ENCODE results near the gene EYA4.

The EYA4 gene

DNA sequence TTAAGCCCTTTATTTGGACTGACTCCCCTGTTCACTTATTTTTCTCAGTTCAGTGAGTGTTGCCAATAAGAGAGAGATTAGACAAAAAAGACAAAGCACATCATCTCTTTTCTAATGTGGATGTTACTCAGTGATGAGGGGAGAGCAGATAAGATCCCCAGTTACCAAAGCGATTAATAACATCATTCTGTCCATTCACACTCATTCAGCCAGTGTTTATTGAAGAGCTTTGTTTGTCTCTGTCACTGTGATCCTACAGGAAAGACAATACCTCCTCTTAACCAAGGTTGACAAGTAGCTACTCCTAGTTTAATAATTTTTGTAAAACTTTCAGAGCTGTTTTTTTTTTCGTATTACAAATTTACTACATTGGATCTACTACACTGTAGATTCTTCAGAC, 163.0 kb downstream of the EYA4 start:
- TF ChIP-seq, protein P1, sequence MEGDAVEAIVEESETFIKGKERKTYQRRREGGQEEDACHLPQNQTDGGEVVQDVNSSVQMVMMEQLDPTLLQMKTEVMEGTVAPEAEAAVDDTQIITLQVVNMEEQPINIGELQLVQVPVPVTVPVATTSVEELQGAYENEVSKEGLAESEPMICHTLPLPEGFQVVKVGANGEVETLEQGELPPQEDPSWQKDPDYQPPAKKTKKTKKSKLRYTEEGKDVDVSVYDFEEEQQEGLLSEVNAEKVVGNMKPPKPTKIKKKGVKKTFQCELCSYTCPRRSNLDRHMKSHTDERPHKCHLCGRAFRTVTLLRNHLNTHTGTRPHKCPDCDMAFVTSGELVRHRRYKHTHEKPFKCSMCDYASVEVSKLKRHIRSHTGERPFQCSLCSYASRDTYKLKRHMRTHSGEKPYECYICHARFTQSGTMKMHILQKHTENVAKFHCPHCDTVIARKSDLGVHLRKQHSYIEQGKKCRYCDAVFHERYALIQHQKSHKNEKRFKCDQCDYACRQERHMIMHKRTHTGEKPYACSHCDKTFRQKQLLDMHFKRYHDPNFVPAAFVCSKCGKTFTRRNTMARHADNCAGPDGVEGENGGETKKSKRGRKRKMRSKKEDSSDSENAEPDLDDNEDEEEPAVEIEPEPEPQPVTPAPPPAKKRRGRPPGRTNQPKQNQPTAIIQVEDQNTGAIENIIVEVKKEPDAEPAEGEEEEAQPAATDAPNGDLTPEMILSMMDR (IDR thresholded peaks at IDR 0.05; ENCODE audit: low read depth, low read length) = no peak

DNA sequence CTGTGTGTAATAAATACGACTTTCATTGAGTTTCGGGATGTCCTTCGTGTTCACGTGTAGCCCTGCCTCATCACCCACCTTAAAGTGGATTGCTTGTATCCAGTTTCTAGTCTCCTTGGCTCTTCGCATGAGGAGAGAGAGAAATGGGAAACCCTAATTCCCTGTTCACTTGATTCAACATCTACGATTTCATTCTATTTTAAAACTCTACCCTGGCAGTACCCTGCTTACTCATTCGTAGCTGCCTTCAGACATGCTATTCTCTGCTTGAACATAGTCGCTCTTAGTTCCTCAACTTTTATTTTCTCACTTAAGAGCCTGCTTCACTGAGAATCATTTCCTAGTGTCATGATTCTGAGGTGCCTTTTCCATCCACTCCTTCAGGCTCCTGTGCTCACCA, 163.6 kb downstream of the EYA4 start:
- TF ChIP-seq, protein P1 (IDR thresholded peaks at IDR 0.05; ENCODE audit: low read depth, low read length) = no peak
- no peak overlapping the region for H3K4me3 ChIP-seq (ENCODE audit: low read depth, low read length)

More for the DNA sequence above, 163.0 kb downstream of the EYA4 start:
- no peak overlapping the region for H3K4me3 ChIP-seq (ENCODE audit: low read depth, low read length)

DNA sequence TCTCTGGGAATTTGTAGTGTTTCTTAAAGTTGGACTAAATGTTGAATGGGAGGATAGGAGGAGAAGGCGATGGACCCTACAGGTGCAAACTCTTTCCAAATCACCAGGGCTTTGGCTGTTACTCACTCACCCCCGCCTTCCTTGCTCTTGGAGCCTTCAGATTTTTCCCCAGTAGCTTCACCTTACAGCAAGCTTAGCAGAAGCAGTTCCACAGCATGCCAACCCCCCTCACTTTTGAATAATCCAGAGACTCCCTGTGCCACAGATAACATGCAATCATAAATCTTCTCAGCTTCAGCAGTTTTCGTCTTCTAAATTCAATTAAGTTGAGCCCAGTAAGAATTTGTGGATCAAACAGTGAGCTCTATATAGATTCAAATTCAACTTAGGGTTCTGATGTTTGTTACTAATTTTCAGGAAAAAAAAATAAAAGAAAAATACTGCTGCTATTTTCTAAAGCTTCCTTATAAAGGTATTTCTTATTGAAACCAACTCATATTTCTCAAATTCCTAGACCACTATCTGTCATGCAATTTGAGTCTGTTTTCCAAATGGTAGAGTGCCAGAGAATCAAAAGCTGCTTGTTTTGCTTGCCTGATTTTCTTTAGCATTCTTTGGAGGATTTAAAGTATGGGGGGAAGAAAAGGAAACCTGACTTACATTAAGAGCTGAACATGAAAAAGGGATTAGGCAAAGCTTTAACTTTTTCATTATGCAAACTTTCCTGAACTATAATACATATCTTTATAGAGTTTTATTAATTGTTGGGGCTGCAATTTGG, 166.4 kb downstream of the EYA4 start:
- no peak overlapping the region for H3K4me3 ChIP-seq (ENCODE audit: low read depth, low read length)
- TF ChIP-seq, protein P1 (IDR thresholded peaks at IDR 0.05; ENCODE audit: low read depth, low read length) = no peak

DNA sequence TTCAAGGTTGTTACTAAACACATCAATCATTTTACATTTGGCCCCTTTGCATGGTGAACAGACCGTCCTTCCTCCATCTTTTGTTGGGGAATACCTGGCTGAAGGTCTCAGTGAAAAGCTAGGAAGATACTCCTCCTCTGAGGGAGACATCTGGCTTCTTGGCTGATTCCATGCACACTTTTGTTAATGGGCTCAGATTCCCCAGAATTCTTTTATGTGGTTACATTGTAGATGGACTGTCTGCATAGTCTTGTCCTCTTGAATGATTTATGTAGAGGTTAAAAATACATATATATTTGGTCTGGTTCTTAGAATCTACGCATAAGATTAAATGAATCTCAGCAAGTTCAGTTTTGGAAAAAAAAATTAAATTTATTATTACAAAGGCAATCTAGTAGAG, 167.0 kb downstream of the EYA4 start:
- no peak overlapping the region for H3K4me3 ChIP-seq (ENCODE audit: low read depth, low read length)
- TF ChIP-seq, protein P1 (IDR thresholded peaks at IDR 0.05; ENCODE audit: low read depth, low read length) = no peak

DNA sequence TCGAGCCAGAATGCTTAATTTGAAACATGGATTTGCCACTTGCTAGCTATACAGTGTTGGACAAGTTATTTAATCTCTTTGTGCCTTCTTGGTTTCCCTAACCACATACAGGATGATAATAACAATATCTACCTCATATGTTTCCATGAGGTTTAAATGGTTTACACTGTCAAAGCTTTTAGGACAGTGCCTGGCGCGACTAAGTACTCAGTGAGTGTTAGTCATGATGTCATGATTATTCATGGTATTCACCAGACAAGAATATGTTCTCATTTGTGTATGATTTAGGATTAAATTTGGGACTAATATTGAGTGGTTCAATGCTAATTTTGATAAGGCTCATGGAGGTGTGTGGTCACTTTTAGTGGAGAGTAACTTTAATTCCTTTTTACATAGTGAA, 167.4 kb downstream of the EYA4 start:
- TF ChIP-seq, protein P1 (IDR thresholded peaks at IDR 0.05; ENCODE audit: low read depth, low read length) = no peak
- no peak overlapping the region for H3K4me3 ChIP-seq (ENCODE audit: low read depth, low read length)

DNA sequence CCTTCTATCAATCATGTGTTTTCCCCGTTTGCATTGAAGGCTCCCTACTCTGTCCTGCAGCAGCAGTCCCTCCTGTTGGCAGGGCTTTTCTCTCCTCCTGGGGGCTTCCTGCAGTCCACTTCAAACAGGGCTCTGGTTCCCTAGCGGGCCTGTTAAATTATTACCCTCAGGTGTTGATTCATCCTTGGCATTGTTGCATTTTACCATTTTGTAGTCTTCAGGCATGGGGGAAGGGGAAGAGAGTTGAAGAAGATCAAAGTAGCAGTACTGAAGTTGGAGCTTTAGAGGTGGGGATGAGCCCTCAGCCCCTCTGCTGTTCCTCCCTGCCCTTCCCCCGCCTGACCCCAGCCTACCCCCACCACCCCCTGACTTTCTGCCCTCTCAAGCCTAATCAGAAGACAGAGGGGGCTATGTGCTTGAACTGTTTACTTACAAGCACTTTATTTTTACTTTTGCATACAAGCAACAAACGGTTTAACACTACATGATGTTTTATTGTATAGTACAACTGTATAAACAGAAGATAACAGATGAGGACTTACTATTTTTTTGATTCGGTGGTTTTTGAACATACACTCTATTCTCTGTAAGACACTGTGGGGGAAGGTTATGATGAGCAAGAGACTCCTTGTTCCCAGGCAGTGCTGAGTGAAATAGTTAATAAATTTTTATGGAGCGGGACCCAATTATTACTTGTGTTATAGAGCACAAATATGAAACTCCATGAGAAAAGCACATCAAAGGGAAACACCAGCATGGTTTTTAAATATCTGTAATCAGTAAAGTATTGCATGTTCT, 169.7 kb downstream of the EYA4 start:
- TF ChIP-seq, protein P1 (IDR thresholded peaks at IDR 0.05; ENCODE audit: low read depth, low read length) = no peak
- H3K4me3 ChIP-seq (ENCODE audit: low read depth, low read length) = no peak overlapping the region

DNA sequence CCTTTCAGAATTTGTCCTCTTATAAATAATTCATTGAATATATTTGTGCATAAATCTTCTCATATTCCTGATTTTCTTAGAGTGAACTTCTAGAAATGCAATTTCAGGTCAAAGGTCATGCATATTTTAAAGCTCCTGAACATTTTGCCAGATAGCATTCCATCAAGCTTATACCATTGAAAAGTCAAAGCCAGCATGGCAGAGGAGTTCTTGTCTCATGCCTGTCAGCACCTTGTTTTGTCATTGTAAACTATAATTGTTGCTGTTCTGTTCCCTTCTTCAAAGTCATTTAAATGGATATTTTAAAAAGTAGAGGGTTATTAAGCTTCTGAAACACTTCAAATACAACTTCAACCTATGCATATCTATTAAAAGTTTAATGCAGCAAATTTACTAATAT, 170.6 kb downstream of the EYA4 start:
- TF ChIP-seq, protein P1 (IDR thresholded peaks at IDR 0.05; ENCODE audit: low read depth, low read length) = no peak
- H3K4me3 ChIP-seq (ENCODE audit: low read depth, low read length) = no peak overlapping the region

Measured in WI38 (cell line).